Islet of Langerhans (tissue), 1 donor: ENCODE data around the gene ABCC1.

Experiments used
- FAIRE-seq: peaks from one replicate; lab custom pipeline; 2011; peaks lifted over from hg19 to GRCh38; lab: Jason Lieb, UNC

The ABCC1 gene

DNA sequence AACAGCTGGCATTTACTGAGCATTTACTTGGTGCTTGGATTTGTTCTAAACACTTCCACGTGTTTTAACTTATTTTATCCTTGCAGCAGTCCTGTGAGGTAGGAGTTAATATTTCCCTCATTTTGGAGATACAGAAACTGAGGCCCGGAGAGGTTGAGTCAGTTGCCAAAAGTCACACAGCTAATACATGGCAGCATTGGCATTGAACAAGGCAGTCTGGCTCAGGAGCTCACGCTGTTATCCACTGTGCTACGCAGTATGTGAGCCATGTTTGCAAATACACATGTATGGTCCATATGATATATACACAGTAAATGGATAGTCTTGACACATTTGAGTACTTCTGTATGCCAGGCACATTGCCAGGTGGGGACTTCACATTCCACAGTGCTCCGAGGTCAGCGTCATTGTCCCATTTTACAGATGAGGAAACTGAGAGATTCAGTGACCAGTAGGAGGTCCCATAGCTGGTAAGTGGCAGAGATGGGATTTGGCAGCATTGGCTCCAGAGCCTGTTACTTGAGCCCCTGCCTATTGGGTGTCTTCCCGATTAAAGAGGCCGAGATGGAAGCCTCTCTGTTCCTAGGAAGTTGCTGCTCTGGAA, 163.1 kb downstream of the ABCC1 start:
- no peak for FAIRE-seq

DNA sequence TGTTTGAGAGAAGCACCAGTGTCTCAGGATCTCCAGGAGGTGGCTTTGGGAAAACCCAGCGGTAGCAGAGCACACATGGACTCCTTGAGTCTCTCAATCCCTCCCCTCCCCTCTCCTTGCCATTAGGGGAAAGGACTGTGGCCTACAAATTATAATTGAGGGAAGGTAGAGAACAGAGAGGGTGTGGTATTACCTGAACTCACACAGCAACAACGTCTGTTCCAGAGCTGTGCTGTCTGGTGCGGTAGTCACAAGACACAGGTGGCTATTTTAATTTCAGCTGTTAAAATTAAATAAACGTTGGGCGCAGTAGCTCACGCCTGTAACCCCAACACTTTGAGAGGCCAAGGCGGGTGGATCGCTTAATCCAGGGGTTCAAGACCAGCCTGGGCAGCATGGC, 163.7 kb downstream of the ABCC1 start:
- FAIRE-seq, result no peak

DNA sequence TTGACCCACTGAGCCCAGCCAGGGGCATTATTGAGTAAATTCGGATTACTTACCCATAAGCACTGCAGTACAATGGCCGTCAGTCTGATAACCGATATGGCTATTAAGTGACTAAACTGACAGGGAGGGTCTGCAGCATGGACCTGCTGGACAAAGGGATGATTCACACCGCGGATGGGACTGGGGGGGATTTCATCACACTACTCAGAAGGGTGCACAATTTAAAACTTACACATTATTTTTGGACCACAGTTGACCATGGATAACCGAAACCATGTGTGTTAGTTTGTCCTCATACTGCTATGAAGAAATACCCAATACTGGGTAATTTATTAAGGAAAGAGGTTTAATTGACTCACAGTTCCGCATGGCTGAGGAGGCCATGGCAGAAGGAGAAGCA, 167.4 kb downstream of the ABCC1 start:
- FAIRE-seq, result no peak

DNA sequence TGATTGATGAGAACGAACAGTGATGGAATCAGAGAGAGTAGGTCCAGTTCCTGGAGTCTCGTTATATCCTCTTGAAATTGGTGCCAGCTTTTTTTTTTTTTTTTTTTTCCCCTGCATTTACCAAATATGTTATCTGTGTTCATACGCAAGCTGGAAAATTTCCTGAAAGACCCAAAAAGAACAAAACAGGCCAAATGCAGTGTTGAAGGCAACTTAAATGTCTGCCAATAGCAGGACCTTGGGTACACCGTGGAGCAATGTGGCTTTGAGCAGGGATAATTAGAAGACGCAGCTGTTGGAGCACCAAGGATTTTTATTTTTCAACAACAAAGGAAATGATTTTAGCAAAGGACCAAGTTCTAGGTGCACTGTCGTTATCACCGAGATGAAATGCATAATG, 168.9 kb downstream of the ABCC1 start:
- FAIRE-seq, result no peak

DNA sequence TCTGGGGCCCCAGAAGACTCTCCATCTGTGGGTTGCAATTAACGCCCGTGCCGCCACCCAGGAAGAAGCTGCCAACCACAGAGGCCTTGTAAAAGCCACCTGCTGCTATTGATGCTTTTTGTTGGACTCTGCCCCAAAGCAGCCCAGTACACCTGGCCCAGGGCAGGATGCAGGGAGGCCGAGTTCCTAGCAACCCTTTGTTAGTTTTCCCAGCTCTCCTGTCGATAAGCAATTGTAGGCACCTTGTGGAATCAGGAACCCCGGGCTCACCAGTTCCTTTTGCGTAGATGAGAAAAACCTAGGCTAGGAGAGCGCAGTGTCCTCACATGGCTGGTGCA, 170.6 kb downstream of the ABCC1 start:
- FAIRE-seq, result no peak

DNA sequence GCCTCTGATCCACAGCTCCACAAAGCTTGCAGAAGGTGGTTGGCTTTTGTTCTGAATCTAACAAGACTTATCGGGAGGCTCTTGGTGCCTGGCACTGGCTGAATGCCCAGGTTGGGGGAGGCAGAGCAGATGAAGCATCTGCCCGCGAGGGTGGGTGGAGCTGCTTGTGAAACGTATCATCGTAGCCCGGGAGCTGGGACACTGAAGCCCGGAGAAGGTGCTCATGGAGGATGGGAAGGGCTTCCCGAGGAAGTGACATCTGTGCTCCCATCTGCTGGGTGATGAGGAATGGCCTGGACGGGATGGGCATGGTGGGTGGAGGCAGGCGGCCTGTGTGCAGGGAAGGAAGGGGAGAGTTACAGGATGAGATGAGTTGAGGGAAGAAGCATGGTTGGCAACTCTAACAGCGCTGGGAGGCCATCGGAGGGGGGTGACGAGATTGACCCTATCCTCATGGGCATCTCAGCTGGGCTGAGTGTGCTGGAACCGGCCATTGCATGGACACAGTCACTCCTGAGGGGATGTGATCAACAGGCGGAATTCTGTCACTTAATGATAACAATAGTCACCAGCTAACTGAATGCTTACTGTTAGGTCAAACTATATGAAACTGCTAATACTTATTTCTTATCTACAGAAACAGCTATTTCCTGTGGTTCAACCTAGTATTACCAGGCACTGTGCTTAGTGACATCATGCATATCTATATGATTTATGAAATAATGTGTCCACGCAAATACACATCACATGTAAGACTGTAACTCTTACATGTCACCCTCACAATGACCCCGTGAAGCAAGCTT, 171.2 kb downstream of the ABCC1 start:
- no peak for FAIRE-seq

DNA sequence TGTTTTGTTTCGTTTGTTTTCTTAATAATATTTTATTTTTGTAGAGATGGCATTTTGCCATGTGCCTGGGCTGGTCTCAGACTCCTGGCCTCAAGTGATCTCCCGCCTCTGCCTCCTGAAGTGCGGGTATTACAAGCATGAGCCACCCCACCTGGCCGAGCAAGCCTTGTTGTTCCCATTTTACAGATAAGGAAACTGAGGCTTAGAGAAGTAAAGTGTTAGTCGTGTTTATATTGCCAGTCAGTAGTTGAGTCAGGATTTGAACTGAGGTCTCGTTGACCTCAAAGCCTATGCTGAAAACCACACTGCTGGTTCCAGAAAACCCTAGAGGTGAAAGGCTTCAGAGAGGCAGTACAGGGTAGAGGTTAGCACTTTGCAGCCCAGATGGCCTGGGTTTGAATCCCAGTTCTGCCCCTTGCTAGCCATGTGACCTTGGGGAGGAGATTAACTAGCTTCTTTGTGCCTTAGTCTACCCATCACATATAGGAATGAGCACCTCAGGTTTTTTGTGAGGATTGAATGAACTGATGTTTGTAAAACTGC, 171.8 kb downstream of the ABCC1 start:
- FAIRE-seq, result no peak

DNA sequence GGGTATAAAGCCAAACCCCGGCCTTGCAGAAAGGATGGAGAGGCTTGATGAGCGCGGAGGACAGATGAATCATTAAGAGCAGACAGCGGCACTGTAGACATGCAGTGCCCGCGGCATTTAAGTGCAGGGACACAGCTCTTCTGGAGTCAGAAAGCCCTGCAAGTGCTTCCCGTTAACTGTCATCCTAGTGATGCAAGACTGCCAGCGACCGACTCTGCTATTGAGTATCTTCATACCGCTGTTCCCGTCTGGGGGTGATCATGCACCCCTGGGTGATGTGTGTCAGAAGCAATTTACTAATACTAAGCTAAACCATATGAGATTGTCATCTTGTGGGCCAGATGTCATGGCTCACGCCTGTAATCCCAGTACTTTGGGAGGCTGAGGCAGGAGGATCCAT, 172.8 kb downstream of the ABCC1 start:
- no peak for FAIRE-seq

DNA sequence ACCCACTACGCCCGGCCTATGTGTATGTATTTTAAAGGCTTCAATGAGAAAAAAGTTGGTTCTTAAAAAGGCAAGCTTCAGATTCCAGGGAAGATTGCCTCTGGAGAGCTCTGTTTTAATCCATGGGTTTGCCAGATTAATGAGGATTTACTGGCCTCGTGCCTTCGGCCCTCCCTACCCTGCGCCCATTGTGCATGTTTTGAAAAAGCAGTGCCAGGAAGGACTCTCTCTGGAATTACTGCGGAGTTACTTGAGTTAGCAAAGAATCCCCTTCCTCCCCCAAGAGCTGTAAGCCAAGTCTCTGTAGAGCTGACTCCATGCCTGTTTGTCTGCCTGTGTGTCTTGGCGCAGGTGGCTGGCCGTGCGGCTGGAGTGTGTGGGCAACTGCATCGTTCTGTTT, 175.0 kb downstream of the ABCC1 start:
- no peak for FAIRE-seq

DNA sequence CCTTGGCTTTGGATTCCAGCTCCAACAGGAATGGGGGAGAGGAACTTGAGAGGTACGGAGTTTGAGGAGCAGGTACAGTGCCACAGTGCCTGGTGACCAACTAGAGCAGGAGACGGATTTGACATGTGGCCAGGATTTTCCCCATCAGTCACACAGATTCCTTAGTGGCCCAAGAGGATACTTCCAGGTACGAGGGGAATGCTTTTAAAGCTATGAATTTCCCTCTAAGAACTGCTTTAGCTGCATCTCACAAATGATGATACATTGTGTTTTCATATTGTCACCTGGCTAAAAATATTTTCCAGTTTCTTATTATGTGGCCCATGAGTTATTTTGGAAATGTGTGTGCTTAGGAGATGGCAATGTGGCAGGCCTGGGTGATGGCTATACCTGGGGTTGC, 175.6 kb downstream of the ABCC1 start:
- FAIRE-seq, result no peak

DNA sequence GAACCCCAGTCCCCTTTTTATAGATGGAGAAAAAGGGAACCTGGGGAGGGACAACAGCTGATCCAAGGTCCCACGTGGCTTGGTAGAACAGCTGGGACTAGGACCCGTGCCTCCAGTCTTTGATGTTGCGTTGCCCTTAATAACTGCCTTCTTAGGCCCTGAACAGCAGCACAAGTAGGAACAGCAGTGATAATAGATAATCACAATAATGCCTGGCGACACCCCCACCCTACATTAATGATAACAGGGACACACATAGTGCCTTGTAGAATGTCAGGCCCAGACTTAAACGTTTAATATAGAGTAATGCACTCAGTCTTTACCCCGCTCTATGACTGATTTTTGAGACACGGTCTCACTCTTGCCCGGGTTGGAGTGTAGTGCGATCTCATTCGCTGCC, 177.5 kb downstream of the ABCC1 start:
- no peak for FAIRE-seq

DNA sequence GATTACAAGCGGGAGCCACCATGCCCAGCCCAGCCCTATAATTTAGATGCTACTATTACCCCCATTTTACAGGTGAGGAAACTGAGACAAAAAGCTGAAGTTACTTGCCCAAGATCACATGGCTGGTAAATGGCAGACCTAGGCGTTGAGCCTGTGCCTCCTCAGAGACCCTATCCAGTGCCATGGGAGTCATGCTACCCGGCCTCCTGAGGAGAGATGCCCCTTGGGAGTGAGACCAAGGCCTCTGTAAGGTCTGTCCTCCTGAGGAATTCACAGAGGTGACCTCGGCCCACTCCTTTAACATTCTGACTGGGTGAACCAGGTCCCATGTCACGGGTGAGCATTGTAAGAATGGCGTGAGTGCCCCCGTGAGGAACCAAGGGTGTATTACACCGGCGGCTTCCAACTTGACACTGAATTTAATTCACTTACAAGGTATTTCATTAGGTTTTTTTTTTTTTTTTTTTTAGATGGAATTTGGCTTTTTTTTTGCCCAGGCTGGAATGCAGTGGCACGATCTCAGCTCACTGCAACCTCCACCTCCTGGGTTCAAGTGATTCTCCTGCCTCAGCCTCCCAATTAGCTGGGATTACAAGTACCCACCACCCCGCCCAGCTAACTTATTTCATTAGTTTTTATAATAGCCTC, 178.2 kb downstream of the ABCC1 start:
- FAIRE-seq, result no peak

DNA sequence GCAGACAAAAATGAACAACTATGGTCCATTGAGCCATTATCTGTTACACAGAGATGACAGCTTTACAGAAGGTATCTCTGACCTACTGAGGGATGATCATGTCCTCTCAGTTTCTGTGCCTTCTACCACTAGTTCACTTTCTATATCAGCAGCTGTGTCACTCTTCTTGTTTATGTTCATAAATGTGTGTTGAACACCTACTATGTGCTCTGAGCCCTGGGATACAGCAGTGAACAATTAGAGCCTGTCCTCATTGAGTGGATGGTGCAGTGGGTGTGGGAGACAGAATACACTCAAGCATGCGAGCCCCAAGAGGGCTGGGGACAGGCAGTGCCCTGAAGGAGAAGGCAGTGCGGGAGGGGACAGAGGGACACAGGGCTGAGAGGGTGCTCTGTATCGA, 181.8 kb downstream of the ABCC1 start:
- no peak for FAIRE-seq

DNA sequence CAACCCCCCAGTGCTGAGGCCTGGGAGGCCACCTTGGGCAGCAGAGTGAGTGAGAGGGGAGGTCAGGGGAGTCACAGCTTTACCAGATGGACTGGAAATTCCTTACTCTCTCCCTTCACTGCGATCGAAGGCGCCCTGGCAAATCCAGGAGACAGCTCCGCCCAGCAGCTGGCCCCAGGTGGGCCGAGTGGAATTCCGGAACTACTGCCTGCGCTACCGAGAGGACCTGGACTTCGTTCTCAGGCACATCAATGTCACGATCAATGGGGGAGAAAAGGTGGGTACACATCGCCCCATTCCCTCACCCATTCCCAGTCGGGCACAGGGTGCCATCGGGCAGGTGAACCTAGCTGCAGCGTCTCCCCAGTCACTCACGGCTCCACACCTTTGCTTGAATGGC, 182.2 kb downstream of the ABCC1 start:
- no peak for FAIRE-seq

DNA sequence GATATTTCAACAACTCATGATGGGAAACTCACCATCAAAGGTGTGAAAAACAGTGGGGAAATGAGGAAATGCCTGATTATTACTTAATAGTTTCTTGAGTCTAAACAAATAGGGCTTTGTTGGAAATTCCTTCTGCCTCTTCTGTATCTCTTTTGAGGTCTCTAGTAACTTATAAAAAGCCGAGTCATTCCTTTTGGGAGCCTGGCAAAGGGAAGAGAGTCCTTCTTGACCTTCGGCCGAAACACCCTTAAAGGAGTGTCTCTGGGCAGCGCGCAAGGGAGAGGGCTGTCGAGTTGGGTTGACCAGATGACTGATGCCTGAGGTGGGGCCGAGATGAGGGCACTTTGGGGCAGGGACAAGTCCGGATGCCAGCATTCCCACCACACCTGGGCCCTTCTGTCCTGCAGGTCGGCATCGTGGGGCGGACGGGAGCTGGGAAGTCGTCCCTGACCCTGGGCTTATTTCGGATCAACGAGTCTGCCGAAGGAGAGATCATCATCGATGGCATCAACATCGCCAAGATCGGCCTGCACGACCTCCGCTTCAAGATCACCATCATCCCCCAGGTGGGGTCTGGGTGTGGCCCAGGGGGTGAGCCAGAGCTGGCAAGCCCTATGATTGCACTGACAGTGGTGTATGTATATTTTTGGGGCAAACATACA, 184.7 kb downstream of the ABCC1 start:
- FAIRE-seq, result no peak

DNA sequence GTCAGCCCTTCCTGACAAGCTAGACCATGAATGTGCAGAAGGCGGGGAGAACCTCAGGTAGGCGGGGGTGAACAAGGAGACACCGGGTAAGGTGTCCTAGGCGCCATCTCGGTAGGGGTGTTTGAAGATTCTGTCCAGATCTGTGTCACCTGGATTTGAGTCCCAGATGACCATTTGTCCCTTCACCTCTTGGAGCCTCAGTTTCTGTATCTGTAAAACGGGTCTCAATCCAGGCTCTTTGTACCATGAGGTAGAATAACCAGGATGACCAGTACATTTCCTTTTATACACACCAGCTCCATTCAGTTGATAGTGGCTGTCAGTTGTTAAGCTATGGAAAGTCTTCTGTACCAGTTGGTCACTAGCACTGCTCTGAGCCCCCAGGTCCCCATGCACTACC, 187.2 kb downstream of the ABCC1 start:
- no peak for FAIRE-seq

DNA sequence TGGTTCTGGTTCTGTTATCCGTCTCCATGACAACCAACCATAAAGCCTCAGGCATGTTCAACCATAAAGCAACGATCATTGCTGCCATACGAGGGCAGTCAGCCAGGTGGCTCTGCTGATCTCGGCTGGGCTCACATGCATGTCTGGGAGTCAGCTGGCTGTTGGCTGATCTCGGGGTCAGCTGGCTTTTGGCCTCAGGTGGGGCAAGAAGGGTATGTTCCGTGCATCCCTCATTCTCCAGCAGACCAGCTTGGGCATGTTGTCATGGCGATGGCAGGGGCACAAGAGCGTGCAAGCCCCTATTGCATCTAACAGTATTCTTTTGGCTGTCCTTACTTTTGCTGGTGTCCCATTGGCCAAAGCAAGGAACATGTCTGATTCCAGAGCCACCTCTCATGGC, 187.7 kb downstream of the ABCC1 start:
- FAIRE-seq, result no peak

DNA sequence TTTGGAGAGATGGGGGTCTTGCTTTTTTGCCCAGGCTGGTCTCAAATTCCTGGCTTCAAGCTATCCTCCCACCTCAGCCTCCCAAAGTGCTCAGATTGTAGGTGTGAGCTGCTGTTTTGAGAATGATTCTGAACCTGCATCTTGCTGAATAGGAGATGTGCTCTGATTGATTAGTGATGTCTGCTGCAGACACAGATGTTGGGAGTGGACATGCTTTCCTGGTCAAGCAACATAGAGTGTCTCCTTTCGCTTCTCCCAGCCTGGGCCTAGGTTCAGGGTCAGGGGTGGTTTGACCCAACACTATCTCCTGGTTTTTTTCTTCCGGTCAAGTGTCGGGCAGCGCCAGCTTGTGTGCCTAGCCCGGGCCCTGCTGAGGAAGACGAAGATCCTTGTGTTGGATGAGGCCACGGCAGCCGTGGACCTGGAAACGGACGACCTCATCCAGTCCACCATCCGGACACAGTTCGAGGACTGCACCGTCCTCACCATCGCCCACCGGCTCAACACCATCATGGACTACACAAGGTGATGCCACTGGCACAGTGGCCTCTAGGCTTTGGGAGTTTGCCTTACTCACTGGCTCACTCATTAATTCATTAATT, 188.7 kb downstream of the ABCC1 start:
- no peak for FAIRE-seq

DNA sequence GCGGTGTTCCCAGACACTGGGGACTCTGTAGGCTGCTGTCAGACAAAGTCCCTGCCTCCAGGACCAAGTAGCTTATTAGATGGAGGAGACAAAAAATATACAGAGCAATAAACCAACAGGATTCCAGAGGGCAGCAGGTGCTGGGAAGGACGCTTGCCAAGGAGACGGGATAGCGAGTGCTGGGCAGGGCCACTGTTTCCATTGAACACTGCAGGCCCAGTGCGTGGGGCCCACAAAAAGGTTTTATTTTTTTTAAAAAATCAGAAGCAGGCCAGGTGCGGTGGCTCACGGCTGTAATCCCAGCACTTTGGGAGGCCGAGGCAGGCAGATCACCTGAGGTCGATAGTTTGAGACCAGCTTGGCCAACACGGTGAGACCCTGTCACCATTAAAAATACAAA, 189.6 kb downstream of the ABCC1 start:
- FAIRE-seq, result no peak

DNA sequence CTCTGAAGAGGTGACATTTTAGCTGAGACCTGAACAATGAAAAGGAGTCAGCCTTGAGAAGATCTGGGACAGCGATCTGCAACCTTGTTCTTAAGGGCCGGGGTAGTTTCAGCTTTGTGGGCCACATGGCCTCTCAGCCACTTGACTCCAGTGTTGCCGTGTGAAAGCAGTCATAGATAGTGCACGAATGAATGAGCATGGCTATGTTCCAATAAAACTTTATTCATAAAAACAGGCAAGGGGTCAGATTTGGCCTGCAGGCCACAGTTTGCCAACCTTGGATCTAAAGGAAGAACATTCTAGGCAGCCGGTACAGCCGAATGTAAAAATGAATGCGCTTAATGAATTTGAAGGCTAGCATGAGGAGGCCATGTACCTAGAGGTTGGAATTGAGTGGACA, 190.4 kb downstream of the ABCC1 start:
- FAIRE-seq, result no peak

DNA sequence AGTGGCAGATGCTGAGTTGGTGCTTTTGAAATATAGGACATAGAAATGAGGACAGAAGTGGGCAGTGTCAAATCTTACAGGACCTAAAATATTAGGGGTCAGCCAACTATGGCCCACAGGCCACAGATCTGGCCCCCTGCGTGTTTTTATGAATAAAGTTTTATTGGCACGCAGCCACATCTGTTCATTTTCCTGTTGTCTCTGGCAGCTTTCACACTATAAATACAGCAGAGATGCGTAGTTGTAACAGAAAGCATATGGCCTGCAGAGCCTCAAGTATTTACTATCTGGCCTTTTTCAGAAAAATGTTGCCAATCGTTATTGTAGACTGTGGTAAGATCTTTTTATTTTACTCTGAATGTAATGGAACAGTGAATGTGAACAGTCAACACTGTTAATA, 191.1 kb downstream of the ABCC1 start:
- no peak for FAIRE-seq

DNA sequence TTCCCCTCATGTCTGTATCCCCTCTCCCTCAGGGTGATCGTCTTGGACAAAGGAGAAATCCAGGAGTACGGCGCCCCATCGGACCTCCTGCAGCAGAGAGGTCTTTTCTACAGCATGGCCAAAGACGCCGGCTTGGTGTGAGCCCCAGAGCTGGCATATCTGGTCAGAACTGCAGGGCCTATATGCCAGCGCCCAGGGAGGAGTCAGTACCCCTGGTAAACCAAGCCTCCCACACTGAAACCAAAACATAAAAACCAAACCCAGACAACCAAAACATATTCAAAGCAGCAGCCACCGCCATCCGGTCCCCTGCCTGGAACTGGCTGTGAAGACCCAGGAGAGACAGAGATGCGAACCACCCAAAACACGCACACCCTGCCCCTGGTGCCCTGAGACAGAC, 191.7 kb downstream of the ABCC1 start:
- FAIRE-seq, result no peak
